GM18499 (cell line): Measurements from ENCODE around the gene PRKG1.

Experiments
- ATAC-seq: cut with Tn5 transposase; IDR thresholded peaks from one replicate; pipeline ENCODE4 v1.9.1; 2021; ENCODE audit warnings: moderate number of reproducible peaks; ENCODE audit not compliant: insufficient read depth, unreplicated experiment

Gene PRKG1

DNA sequence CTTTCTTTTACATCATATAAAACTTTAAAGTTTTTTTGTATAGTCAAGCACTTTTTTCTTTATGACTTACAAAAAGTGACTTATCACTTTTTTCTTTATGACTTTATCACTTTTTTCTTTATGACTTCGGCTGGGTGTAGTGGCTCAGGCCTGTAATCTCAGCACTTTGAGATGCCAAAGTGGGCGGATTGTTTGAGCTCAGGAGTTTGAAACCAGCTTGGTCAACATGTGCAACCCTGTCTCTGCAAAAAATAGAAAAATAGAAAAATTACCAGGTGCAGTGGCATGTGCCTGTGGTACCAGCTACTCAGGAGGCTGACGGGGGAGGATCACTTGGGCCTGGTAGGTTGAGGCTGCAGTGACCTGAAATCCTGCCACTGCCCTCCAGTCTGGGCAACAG is 733.9 kb downstream of the PRKG1 start:
- ATAC-seq, result no peak

DNA sequence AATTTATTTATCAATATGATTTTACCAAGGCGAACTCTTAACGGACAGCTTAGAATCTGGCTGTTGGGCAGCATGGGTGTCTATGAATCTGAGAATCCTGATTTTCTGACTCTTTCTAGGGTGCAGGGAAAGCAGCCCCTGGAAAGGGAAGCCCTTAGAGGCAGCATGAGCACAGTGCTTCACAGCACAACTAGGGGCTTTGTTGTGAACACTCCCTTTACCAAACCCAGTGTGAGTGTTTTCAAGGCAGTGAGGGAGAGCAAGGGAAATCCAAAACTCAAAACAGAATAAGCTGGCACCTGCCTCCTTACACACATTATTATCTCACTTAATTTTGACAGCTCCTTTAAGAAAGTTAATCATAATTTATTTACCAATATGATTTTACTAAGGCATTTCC is 741.4 kb downstream of the PRKG1 start:
- ATAC-seq, result no peak

GRCh38 chr10:51821045-51821444 is 746.8 kb downstream of the PRKG1 start:
- ATAC-seq, result no peak

DNA sequence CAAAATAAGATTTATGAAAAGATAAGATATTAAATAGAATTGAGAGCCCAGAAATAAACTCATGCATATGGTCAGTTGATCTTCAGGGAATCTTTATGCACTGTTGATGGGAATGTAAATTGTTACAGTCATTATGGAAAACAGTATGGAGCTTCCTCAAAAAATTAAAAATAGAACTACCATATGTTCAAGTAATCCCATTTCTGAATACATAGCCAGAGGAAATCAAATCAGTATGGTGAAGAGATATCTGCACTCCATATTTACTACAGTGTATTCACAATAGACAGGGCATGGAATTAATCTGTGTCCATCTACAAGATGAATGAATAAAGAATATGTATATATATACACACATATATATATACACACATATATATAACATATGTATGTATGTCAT is 747.5 kb downstream of the PRKG1 start:
- ATAC-seq, result no peak

GRCh38 chr10:51832652-51833383 is 758.5 kb downstream of the PRKG1 start:
- peak; percentile 89 for ATAC-seq

- no peak for ATAC-seq
These were observed 760.3 kb downstream of the PRKG1 start for GRCh38 chr10:51834548-51834947.

DNA sequence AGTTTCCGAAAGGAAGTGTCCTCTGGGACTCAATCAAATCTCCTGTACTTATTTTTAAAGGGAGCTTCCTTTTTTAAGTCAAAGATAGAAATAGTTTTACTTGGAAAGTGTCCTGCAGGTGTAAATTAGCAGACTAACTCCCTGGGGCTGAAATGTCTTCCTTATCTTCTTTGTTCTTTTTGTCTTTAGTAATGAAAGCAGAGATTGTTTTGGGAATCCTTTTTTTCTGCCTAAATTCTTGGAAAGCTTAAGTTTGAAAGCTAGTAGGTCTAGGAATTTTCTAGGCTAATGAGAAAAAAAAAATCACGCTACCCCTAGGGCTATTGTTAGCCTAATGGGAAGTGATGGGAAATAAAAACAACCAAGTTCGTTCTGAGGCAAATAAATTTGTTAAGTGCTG is 764.2 kb downstream of the PRKG1 start:
- ATAC-seq, result no peak

DNA sequence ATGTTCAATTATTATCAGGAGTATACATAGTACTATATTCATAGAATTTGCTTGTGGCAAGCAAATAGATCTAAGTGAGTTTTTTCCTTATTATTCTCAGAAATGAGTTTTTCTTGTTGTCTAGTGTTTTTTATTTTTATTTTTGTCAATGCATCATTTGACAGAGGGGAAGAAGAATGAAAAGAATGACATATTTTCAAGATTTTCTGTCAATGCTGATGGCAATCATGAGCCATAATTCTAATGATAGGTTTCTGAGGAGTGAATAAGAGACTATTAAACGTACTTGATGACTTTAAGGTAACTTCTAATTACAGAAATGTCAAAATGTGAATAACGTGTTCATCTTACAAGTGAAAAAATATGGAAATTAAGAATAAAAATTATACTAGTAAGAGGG is 769.7 kb downstream of the PRKG1 start:
- ATAC-seq, result no peak

- ATAC-seq, result peak; percentile 82
These were observed 772.7 kb downstream of the PRKG1 start for GRCh38 chr10:51846856-51847506.

- no peak for ATAC-seq
These were observed 778.0 kb downstream of the PRKG1 start for GRCh38 chr10:51852297-51852696.

- no peak for ATAC-seq
These were observed 783.0 kb downstream of the PRKG1 start for GRCh38 chr10:51857305-51857704.

- peak; percentile 75 for ATAC-seq
These were observed 786.0 kb downstream of the PRKG1 start for GRCh38 chr10:51860257-51860656.

GRCh38 chr10:51861051-51861450 is 786.8 kb downstream of the PRKG1 start:
- no peak for ATAC-seq

- ATAC-seq, result no peak
These were observed 787.4 kb downstream of the PRKG1 start for GRCh38 chr10:51861731-51862130.

GRCh38 chr10:51862149-51862548 is 787.9 kb downstream of the PRKG1 start:
- ATAC-seq, result no peak

GRCh38 chr10:51867956-51868355 is 793.7 kb downstream of the PRKG1 start:
- ATAC-seq, result no peak

- ATAC-seq, result no peak
These were observed 799.8 kb downstream of the PRKG1 start for GRCh38 chr10:51874131-51874530.

DNA sequence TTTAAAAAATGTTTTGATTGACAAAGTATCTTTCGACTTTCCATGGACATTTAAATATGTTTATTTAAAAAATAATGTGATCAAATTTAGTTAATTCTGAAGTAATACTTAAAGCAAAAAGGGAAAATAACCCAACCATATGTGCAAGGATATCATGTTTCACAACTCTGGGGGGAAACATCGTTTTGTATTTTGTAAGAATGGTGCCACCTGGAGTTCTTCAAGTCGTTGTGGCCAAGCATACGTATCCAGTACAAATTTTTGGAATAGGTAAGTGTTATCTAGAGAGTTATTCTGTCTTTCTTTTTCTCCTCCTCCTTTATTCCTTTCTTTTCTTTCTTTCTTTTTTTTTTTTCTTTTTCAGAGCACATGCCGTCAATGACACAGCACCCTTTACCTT is 801.3 kb downstream of the PRKG1 start:
- no peak for ATAC-seq

DNA sequence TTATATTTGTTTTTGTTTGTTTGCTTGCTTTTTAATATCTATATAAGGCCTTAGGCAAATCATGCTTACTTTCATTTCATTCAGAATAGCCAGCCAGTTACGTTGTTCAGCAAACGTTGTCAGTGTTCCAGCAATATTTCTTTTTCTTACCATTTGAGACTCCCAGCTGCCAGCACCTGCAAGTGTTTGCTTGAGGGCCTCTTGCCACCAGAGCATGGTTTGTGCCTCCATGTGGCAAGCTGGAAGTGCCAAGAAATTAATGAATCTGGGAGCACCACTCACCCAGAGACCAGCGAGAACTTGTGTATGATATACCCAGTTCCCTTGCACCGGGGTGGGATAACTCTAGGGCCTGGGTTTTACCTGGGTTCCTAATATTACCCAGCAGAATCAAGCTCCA is 802.2 kb downstream of the PRKG1 start:
- no peak for ATAC-seq

GRCh38 chr10:51876979-51877378 is 802.7 kb downstream of the PRKG1 start:
- no peak for ATAC-seq

DNA sequence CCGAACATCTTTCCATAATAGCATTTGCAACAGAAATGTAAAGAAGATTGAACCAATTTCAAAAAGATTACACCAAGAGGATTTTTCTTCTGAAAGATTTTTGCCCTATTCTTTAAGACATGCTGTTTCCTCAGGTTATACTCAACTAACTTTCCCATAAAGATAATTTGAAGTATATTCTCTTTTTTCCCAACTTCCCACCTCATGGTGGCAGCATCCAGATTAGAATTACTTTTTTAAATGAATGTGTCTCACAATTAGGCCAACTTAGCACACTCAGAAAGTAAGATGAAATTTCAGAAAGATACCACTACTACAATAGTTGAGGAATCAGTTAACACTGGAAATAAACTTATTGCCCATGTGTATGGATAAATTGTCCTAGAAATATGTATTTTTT is 803.3 kb downstream of the PRKG1 start:
- ATAC-seq, result no peak

GRCh38 chr10:51878695-51879094 is 804.4 kb downstream of the PRKG1 start:
- ATAC-seq, result no peak
